ENCODE data around the gene ATOH8. TPM values are rescaled to one million over a fixed set of nuclear protein-coding genes. Genes with fewer than 3 reads are reported as not detected.

Gene ATOH8
- 5.1 TPM for polyA plus RNA-seq
- long read RNA-seq, donor 1, partial matches to known transcripts, result 0 of 1 reads
- long read RNA-seq, donor 1, other reads (novel, unspliced or antisense), result 0 of 1 reads
- long read RNA-seq, donor 2, partial matches to known transcripts, result 0 of 2 reads
- long read RNA-seq, donor 2, other reads (novel, unspliced or antisense), result 0 of 2 reads
- long read RNA-seq, donor 3, result 0 reads
- long read RNA-seq, donor 4, result 0 reads
- long read RNA-seq, donor 5, partial matches to known transcripts, result 0 of 2 reads
- long read RNA-seq, donor 5, other reads (novel, unspliced or antisense), result 0 of 2 reads
- long read RNA-seq, donor 6, result 0 reads
- long read RNA-seq, donor 7, result 0 reads
- long read RNA-seq, donor 8, partial matches to known transcripts, result 0 of 2 reads
- long read RNA-seq, donor 8, other reads (novel, unspliced or antisense), result 0 of 2 reads
- long read RNA-seq, donor 9, result 0 reads
- long read RNA-seq, donor 10, partial matches to known transcripts, result 0 of 2 reads
- long read RNA-seq, donor 10, other reads (novel, unspliced or antisense), result 0 of 2 reads
- long read RNA-seq, donor 11, partial matches to known transcripts, result 0 of 4 reads
- long read RNA-seq, donor 11, other reads (novel, unspliced or antisense), result 0 of 4 reads

GRCh38 chr2:85753525-85754312 lies at the start of gene ATOH8:
ATOH8 (plus strand) TSS chr2:85753991; CDS start chr2:85754190, 199 bp downstream.
- peak in 1 of 2 donors; percentile 69 for DNase-seq
- peaks cover 23% of the 10 kb centered on the region for H3K4me1 ChIP-seq (ENCODE audit: control insufficient read depth, insufficient read depth, low read length)
- H3K27me3 ChIP-seq (ENCODE audit: control insufficient read depth, insufficient read depth, low read length), result peaks cover 61% of the 10 kb centered on the region
- H3K4me3 ChIP-seq (ENCODE audit: low read length), result peak within 1 kb of the TSS; percentile 57
- no peaks in the 10 kb centered on the region for H3K36me3 ChIP-seq (ENCODE audit: control insufficient read depth, insufficient read depth, low read length)
- WGBS (ENCODE audit: insufficient coverage, low lambda C conversion rate), result no CpG with 5 or more reads among the region's 81 CpGs
- H3K27ac ChIP-seq (ENCODE audit: low read length), result no peak within 1 kb of the TSS
- H3K9me3 ChIP-seq (ENCODE audit: control insufficient read depth, low read depth, low read length), result peaks cover 4% of the 10 kb centered on the region

DNA sequence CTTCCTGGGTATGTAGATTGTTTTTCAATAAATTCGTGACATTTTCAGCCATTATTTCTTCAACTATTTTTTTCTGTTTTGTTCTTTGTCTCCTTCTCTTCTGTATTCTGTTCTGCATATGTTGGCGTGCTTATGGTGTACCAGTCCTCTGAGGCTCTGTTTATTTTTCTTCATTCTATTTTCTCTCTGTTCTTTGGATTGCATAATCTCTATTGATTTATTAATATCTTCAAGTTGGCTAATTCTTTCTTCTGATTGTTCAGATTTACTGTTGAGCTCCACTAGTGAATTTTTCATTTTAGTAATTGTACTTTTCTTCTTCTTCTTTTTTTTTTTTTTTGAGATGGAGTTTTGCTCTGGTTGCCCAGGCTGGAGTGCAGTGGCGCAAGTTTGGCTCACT lies 49.8 kb upstream of the ATOH8 start:
- no peak for DNase-seq
- Histone ChIP-seq H3K4me3 (ENCODE audit: low read length) (no peak overlapping the region), H3K36me3 (ENCODE audit: control insufficient read depth, insufficient read depth, low read length) (no peaks in the 10 kb centered on the region), H3K9me3 (ENCODE audit: control insufficient read depth, low read depth, low read length) (no peaks in the 10 kb centered on the region), H3K27me3 (ENCODE audit: control insufficient read depth, insufficient read depth, low read length) (peaks cover 7% of the 10 kb centered on the region), H3K4me1 (ENCODE audit: control insufficient read depth, insufficient read depth, low read length) (peaks cover 2% of the 10 kb centered on the region), H3K27ac (ENCODE audit: low read length) (no peak overlapping the region)
- 82% methylated on average over 2 of the region's 3 CpGs for WGBS (ENCODE audit: insufficient coverage, low lambda C conversion rate)

- 60% methylated on average over 1 of the region's 8 CpGs for WGBS (ENCODE audit: insufficient coverage, low lambda C conversion rate)
- Histone ChIP-seq H3K9me3 (ENCODE audit: control insufficient read depth, low read depth, low read length) (no peaks in the 10 kb centered on the region), H3K4me1 (ENCODE audit: control insufficient read depth, insufficient read depth, low read length) (peaks cover 2% of the 10 kb centered on the region), H3K36me3 (ENCODE audit: control insufficient read depth, insufficient read depth, low read length) (no peaks in the 10 kb centered on the region), H3K27ac (ENCODE audit: low read length) (no peak overlapping the region), H3K4me3 (ENCODE audit: low read length) (no peak overlapping the region), H3K27me3 (ENCODE audit: control insufficient read depth, insufficient read depth, low read length) (peaks cover 10% of the 10 kb centered on the region)
- DNase-seq, result no peak
Measured at GRCh38 chr2:85704800-85705679, 48.8 kb upstream of the ATOH8 start.

DNA sequence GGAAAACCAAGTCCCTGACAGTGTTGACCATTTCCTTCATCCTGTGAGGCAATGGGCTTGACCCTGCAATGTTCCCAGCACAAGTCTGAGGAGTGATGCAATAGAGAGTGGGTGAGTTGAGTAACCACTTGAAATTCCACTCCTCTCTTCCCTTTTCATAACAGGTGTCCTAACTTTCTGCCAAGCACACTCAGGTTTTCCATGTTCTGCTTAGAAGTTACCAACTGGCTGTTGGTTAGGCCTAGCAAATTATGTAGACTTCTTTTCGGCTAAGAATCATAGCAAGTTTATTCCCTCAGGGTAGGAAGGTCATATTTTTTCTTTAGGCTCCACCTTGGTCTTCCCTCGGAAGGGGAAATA lies 48.1 kb upstream of the ATOH8 start:
- Histone ChIP-seq H3K36me3 (ENCODE audit: control insufficient read depth, insufficient read depth, low read length) (no peaks in the 10 kb centered on the region), H3K9me3 (ENCODE audit: control insufficient read depth, low read depth, low read length) (no peaks in the 10 kb centered on the region), H3K4me3 (ENCODE audit: low read length) (no peak overlapping the region), H3K27me3 (ENCODE audit: control insufficient read depth, insufficient read depth, low read length) (peaks cover 10% of the 10 kb centered on the region), H3K4me1 (ENCODE audit: control insufficient read depth, insufficient read depth, low read length) (peaks cover 2% of the 10 kb centered on the region), H3K27ac (ENCODE audit: low read length) (no peak overlapping the region)
- WGBS (ENCODE audit: insufficient coverage, low lambda C conversion rate), result no CpG with 5 or more reads among the region's 2 CpGs
- DNase-seq, result peak; percentile 38 to 40

DNA sequence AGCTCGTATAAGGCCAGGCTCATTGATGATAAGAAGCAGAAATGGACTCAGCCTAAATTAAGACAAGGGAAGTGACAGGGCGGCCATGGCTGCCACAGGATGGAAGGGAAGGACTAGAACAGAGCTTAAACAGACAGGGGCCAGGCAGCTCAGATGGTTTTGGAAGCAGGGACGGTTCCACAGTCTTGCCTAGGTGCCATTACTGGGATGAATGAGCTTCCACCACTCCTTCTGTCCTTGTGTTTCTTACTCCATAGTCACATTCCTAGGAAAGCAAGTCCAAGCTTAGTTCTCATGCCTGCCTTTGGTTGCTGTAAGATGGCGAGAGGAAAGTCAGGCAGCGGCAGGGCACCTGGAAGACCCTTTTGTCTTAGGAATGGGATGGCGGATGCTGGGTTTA lies 47.7 kb upstream of the ATOH8 start:
- peaks cover 10% of the 10 kb centered on the region for H3K27me3 ChIP-seq (ENCODE audit: control insufficient read depth, insufficient read depth, low read length)
- H3K27ac ChIP-seq (ENCODE audit: low read length), result no peak overlapping the region
- H3K36me3 ChIP-seq (ENCODE audit: control insufficient read depth, insufficient read depth, low read length), result no peaks in the 10 kb centered on the region
- no peak for DNase-seq
- WGBS (ENCODE audit: insufficient coverage, low lambda C conversion rate), result no CpG with 5 or more reads among the region's 6 CpGs
- peaks cover 2% of the 10 kb centered on the region for H3K4me1 ChIP-seq (ENCODE audit: control insufficient read depth, insufficient read depth, low read length)
- no peaks in the 10 kb centered on the region for H3K9me3 ChIP-seq (ENCODE audit: control insufficient read depth, low read depth, low read length)
- no peak overlapping the region for H3K4me3 ChIP-seq (ENCODE audit: low read length)

DNA sequence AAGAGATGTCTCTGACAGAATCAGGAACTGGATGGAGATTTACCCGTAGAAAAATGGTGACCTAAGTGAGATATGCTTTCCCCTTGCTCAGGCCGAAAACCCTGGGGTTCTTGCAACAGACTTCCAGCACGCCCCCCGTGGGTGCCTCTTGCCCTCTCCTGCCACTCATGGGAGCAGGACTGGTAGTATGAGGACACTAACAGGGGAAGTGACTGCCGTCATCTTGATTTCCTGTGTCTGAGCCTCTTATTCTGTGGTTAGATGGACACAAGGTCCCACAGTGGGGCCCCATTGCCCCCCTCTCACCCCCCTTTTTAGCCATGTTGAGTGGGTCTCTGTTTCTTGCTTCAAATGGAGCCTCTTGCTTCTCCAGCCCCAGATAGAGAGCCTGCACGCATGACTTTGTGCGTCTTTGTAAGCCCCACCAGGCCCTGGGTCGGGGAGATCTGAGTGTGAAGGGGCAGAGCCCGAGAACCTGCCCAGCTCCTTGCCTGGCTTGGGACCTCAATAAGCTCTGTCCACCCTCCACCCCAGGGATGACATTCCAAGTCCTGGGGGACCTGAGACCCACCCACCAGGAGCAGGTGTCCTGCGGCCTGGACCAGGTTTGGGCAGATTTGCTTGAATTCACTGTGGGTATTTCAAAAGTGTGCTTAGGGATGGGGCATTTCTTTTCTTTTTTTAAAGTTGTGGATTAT lies 47.0 kb upstream of the ATOH8 start:
- H3K4me1 ChIP-seq (ENCODE audit: control insufficient read depth, insufficient read depth, low read length), result peaks cover 2% of the 10 kb centered on the region
- no CpG with 5 or more reads among the region's 10 CpGs for WGBS (ENCODE audit: insufficient coverage, low lambda C conversion rate)
- H3K4me3 ChIP-seq (ENCODE audit: low read length), result no peak overlapping the region
- peaks cover 10% of the 10 kb centered on the region for H3K27me3 ChIP-seq (ENCODE audit: control insufficient read depth, insufficient read depth, low read length)
- H3K36me3 ChIP-seq (ENCODE audit: control insufficient read depth, insufficient read depth, low read length), result no peaks in the 10 kb centered on the region
- H3K9me3 ChIP-seq (ENCODE audit: control insufficient read depth, low read depth, low read length), result no peaks in the 10 kb centered on the region
- H3K27ac ChIP-seq (ENCODE audit: low read length), result no peak overlapping the region
- DNase-seq, result no peak

DNA sequence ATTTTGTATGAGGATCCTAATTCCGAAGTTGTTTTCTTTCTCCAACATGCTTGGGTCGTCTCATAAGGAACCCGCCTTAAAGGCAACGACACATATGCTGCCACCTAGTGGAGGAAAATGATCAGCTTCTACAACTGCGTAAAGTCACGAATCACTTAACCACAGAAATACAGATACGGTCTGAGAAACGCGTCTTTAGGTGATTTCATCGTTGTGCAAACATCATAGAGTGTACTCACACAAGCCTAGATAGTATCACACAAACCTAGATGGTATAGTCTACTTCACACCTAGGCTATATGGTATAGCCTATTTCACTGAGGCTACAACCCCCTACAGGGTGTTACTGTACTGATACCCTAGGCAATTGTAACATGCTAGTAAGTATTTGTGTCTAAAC lies 46.5 kb upstream of the ATOH8 start:
- peaks cover 10% of the 10 kb centered on the region for H3K27me3 ChIP-seq (ENCODE audit: control insufficient read depth, insufficient read depth, low read length)

DNA sequence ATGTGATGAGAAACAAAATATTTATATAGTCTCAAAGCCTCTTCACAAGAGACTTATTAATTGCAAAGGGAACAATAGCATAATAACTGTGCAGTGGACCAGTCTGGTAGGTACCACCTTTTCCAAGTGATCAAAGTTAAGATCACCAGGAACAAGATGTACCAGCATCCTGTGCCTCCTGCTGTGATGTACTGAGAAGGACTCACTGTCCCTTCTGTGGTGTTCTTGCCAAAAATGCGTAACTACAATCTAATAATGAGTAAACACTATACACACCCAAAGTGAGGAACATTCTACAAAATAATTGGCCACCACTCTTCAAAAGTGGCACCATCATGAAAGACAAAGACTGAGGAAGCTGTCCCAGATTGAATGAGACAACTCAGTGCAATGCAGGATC lies 45.1 kb upstream of the ATOH8 start:
- H3K27ac ChIP-seq (ENCODE audit: low read length), result no peak overlapping the region
- H3K27me3 ChIP-seq (ENCODE audit: control insufficient read depth, insufficient read depth, low read length), result peaks cover 7% of the 10 kb centered on the region
- WGBS (ENCODE audit: insufficient coverage, low lambda C conversion rate), result no CpG with 5 or more reads among the region's 1 CpG
- H3K36me3 ChIP-seq (ENCODE audit: control insufficient read depth, insufficient read depth, low read length), result no peaks in the 10 kb centered on the region
- H3K4me3 ChIP-seq (ENCODE audit: low read length), result no peak overlapping the region
- DNase-seq, result no peak
- H3K4me1 ChIP-seq (ENCODE audit: control insufficient read depth, insufficient read depth, low read length), result peaks cover 2% of the 10 kb centered on the region
- H3K9me3 ChIP-seq (ENCODE audit: control insufficient read depth, low read depth, low read length), result no peaks in the 10 kb centered on the region

More for the DNA sequence above, 46.5 kb upstream of the ATOH8 start:
- no CpG with 5 or more reads among the region's 10 CpGs for WGBS (ENCODE audit: insufficient coverage, low lambda C conversion rate)
- H3K4me1 ChIP-seq (ENCODE audit: control insufficient read depth, insufficient read depth, low read length), result peaks cover 2% of the 10 kb centered on the region
- H3K36me3 ChIP-seq (ENCODE audit: control insufficient read depth, insufficient read depth, low read length), result no peaks in the 10 kb centered on the region
- no peak overlapping the region for H3K4me3 ChIP-seq (ENCODE audit: low read length)
- no peaks in the 10 kb centered on the region for H3K9me3 ChIP-seq (ENCODE audit: control insufficient read depth, low read depth, low read length)
- peak; percentile 68 to 74 for DNase-seq
- no peak overlapping the region for H3K27ac ChIP-seq (ENCODE audit: low read length)

DNA sequence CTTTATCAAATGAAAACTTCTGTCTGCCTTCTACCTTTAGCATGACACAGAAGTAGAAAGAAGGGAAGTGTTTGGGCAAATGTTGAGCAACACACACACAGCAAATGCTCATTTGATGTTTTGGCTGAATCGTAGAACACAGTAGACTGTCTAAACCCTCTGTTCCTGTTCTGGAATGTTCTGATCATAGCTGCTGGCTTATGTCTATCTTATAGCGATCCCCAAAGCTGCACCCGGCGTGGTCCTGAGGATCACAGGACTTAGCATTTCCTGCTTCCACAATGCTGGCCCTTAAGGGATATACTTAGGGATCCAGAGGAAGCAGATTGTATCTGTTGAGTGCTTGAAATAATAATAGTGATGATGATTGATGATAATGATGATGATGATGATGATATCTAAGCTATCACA lies 44.4 kb upstream of the ATOH8 start:
- no peak overlapping the region for H3K4me3 ChIP-seq (ENCODE audit: low read length)
- H3K27ac ChIP-seq (ENCODE audit: low read length), result no peak overlapping the region
- no peak for DNase-seq
- no CpG with 5 or more reads among the region's 4 CpGs for WGBS (ENCODE audit: insufficient coverage, low lambda C conversion rate)
- H3K4me1 ChIP-seq (ENCODE audit: control insufficient read depth, insufficient read depth, low read length), result peaks cover 2% of the 10 kb centered on the region
- H3K9me3 ChIP-seq (ENCODE audit: control insufficient read depth, low read depth, low read length), result no peaks in the 10 kb centered on the region
- no peaks in the 10 kb centered on the region for H3K36me3 ChIP-seq (ENCODE audit: control insufficient read depth, insufficient read depth, low read length)
- H3K27me3 ChIP-seq (ENCODE audit: control insufficient read depth, insufficient read depth, low read length), result peaks cover 7% of the 10 kb centered on the region
